ENCODE data around the gene C1QTNF2.

C1QTNF2 gene

GRCh38 chr5:160363660-160364395 lies 6.6 kb downstream of the C1QTNF2 start:
- no CpG with 5 or more reads among the region's 13 CpGs for WGBS (ENCODE audit: extremely low coverage, insufficient coverage, insufficient read length)
- H4K8ac ChIP-seq (ENCODE audit: low read depth, low read length): no peak overlapping the region
- peaks cover 2% of the 10 kb centered on the region for H3K9me3 ChIP-seq (ENCODE audit: insufficient read depth, low read depth, low read length)
- no peak overlapping the region for H3K14ac ChIP-seq (ENCODE audit: low read length)
- peaks cover 3% of the 10 kb centered on the region for H3K27me3 ChIP-seq (ENCODE audit: insufficient read depth, low read length)
- H3K79me2 ChIP-seq (ENCODE audit: control insufficient read depth, insufficient read depth, low read length, poor library complexity): no peaks in the 10 kb centered on the region
- H3K18ac ChIP-seq (ENCODE audit: low read length): no peak overlapping the region
- no peak overlapping the region for H3K4ac ChIP-seq (ENCODE audit: low read depth, low read length)
- no peak overlapping the region for H3K9ac ChIP-seq (ENCODE audit: low read length)
- no peak for DNase-seq
- H3K4me3 ChIP-seq (ENCODE audit: low read depth, low read length): no peak overlapping the region
- no peak overlapping the region for H4K12ac ChIP-seq (ENCODE audit: low read depth, low read length)
- no peak overlapping the region for H3K23ac ChIP-seq (ENCODE audit: low read length)
- H2AFZ ChIP-seq (ENCODE audit: insufficient read depth, low read length, poor library complexity): no peak overlapping the region
- H3K4me1 ChIP-seq (ENCODE audit: control insufficient read depth in 1 of 2, insufficient read depth in 2 of 2, low read length in 2 of 2): peaks cover 3 to 8% of the 10 kb centered on the region in 2 experiments
- H3K79me1 ChIP-seq (ENCODE audit: low read length): no peaks in the 10 kb centered on the region
- no peak overlapping the region for H2BK120ac ChIP-seq (ENCODE audit: insufficient read depth, low read length, poor library complexity)
- no peak overlapping the region for H2AK5ac ChIP-seq (ENCODE audit: low read length)
- no peak overlapping the region for H3K27ac ChIP-seq (ENCODE audit: low read depth, low read length)
- H3K36me3 ChIP-seq (ENCODE audit: control insufficient read depth in 1 of 2, insufficient read depth in 2 of 2, low read length in 2 of 2): no peaks in the 10 kb centered on the region
- no peak overlapping the region for H2BK12ac ChIP-seq (ENCODE audit: low read length)
- no peak overlapping the region for H4K91ac ChIP-seq (ENCODE audit: low read depth, low read length)
- H3K4me2 ChIP-seq (ENCODE audit: low read length): no peak overlapping the region
- H2BK5ac ChIP-seq (ENCODE audit: low read depth, low read length, poor library complexity): no peak overlapping the region

- Histone ChIP-seq H3K18ac (ENCODE audit: low read length) (no peak overlapping the region), H3K36me3 (ENCODE audit: control insufficient read depth in 1 of 2, insufficient read depth in 2 of 2, low read length in 2 of 2) (no peaks in the 10 kb centered on the region), H3K27me3 (ENCODE audit: insufficient read depth, low read length) (no peaks in the 10 kb centered on the region), H2BK12ac (ENCODE audit: low read length) (no peak overlapping the region), H3K14ac (ENCODE audit: low read length) (no peak overlapping the region), H3K4ac (ENCODE audit: low read depth, low read length) (no peak overlapping the region), H3K79me2 (ENCODE audit: control insufficient read depth, insufficient read depth, low read length, poor library complexity) (no peaks in the 10 kb centered on the region), H2AK5ac (ENCODE audit: low read length) (no peak overlapping the region), H2BK120ac (ENCODE audit: insufficient read depth, low read length, poor library complexity) (no peak overlapping the region), H3K9me3 (ENCODE audit: insufficient read depth, low read depth, low read length) (peaks cover 2% of the 10 kb centered on the region), H3K9ac (ENCODE audit: low read length) (no peak overlapping the region), H2BK5ac (ENCODE audit: low read depth, low read length, poor library complexity) (no peak overlapping the region), H4K91ac (ENCODE audit: low read depth, low read length) (no peak overlapping the region), H3K4me3 (ENCODE audit: low read depth, low read length) (no peak overlapping the region), H3K4me1 (ENCODE audit: control insufficient read depth in 1 of 2, insufficient read depth in 2 of 2, low read length in 2 of 2) (peaks cover 3 to 8% of the 10 kb centered on the region in 2 experiments), H4K12ac (ENCODE audit: low read depth, low read length) (no peak overlapping the region), H3K4me2 (ENCODE audit: low read length) (no peak overlapping the region), H4K8ac (ENCODE audit: low read depth, low read length) (no peak overlapping the region), H3K79me1 (ENCODE audit: low read length) (no peaks in the 10 kb centered on the region), H2AFZ (ENCODE audit: insufficient read depth, low read length, poor library complexity) (no peak overlapping the region), H3K27ac (ENCODE audit: low read depth, low read length) (no peak overlapping the region), H3K23ac (ENCODE audit: low read length) (no peak overlapping the region)
- WGBS (ENCODE audit: extremely low coverage, insufficient coverage, insufficient read length): no CpG with 5 or more reads among the region's 3 CpGs
- DNase-seq: no peak
Observed at GRCh38 chr5:160363211-160363610, 7.2 kb downstream of the C1QTNF2 start.

- no peak overlapping the region for H4K8ac ChIP-seq (ENCODE audit: low read depth, low read length)
- H2BK12ac ChIP-seq (ENCODE audit: low read length): no peak overlapping the region
- H3K79me2 ChIP-seq (ENCODE audit: control insufficient read depth, insufficient read depth, low read length, poor library complexity): no peaks in the 10 kb centered on the region
- no peaks in the 10 kb centered on the region for H3K27me3 ChIP-seq (ENCODE audit: insufficient read depth, low read length)
- no peak overlapping the region for H3K4me3 ChIP-seq (ENCODE audit: low read depth, low read length)
- H2AFZ ChIP-seq (ENCODE audit: insufficient read depth, low read length, poor library complexity): no peak overlapping the region
- peaks cover 3 to 8% of the 10 kb centered on the region in 2 experiments for H3K4me1 ChIP-seq (ENCODE audit: control insufficient read depth in 1 of 2, insufficient read depth in 2 of 2, low read length in 2 of 2)
- H3K4me2 ChIP-seq (ENCODE audit: low read length): no peak overlapping the region
- no peak overlapping the region for H3K18ac ChIP-seq (ENCODE audit: low read length)
- no peak overlapping the region for H3K9ac ChIP-seq (ENCODE audit: low read length)
- H3K27ac ChIP-seq (ENCODE audit: low read depth, low read length): no peak overlapping the region
- no peak overlapping the region for H2BK120ac ChIP-seq (ENCODE audit: insufficient read depth, low read length, poor library complexity)
- no peak overlapping the region for H2AK5ac ChIP-seq (ENCODE audit: low read length)
- H3K4ac ChIP-seq (ENCODE audit: low read depth, low read length): no peak overlapping the region
- no peaks in the 10 kb centered on the region for H3K9me3 ChIP-seq (ENCODE audit: insufficient read depth, low read depth, low read length)
- no peak overlapping the region for H2BK5ac ChIP-seq (ENCODE audit: low read depth, low read length, poor library complexity)
- no peak for DNase-seq
- no peak overlapping the region for H3K14ac ChIP-seq (ENCODE audit: low read length)
- no peaks in the 10 kb centered on the region for H3K79me1 ChIP-seq (ENCODE audit: low read length)
- H3K36me3 ChIP-seq (ENCODE audit: control insufficient read depth in 1 of 2, insufficient read depth in 2 of 2, low read length in 2 of 2): no peaks in the 10 kb centered on the region
- no peak overlapping the region for H3K23ac ChIP-seq (ENCODE audit: low read length)
- no peak overlapping the region for H4K91ac ChIP-seq (ENCODE audit: low read depth, low read length)
- WGBS (ENCODE audit: extremely low coverage, insufficient coverage, insufficient read length): no CpG with 5 or more reads among the region's 9 CpGs
- no peak overlapping the region for H4K12ac ChIP-seq (ENCODE audit: low read depth, low read length)
Observed at GRCh38 chr5:160361624-160362228, 8.7 kb downstream of the C1QTNF2 start.

GRCh38 chr5:160360310-160360709 lies 10.1 kb downstream of the C1QTNF2 start:
- no peak for DNase-seq
- H2AFZ ChIP-seq (ENCODE audit: insufficient read depth, low read length, poor library complexity): peak overlapping the region; percentile 10
- no peak overlapping the region for H3K4ac ChIP-seq (ENCODE audit: low read depth, low read length)
- no peaks in the 10 kb centered on the region for H3K9me3 ChIP-seq (ENCODE audit: insufficient read depth, low read depth, low read length)
- no peak overlapping the region for H3K27ac ChIP-seq (ENCODE audit: low read depth, low read length)
- no peak overlapping the region for H2BK120ac ChIP-seq (ENCODE audit: insufficient read depth, low read length, poor library complexity)
- H3K14ac ChIP-seq (ENCODE audit: low read length): no peak overlapping the region
- H3K79me1 ChIP-seq (ENCODE audit: low read length): no peaks in the 10 kb centered on the region
- no peaks in the 10 kb centered on the region for H3K79me2 ChIP-seq (ENCODE audit: control insufficient read depth, insufficient read depth, low read length, poor library complexity)
- no peaks in the 10 kb centered on the region for H3K27me3 ChIP-seq (ENCODE audit: insufficient read depth, low read length)
- H3K4me3 ChIP-seq (ENCODE audit: low read depth, low read length): no peak overlapping the region
- no peak overlapping the region for H2AK5ac ChIP-seq (ENCODE audit: low read length)
- H2BK12ac ChIP-seq (ENCODE audit: low read length): no peak overlapping the region
- no peak overlapping the region for H4K12ac ChIP-seq (ENCODE audit: low read depth, low read length)
- H3K18ac ChIP-seq (ENCODE audit: low read length): no peak overlapping the region
- WGBS (ENCODE audit: extremely low coverage, insufficient coverage, insufficient read length): no CpG with 5 or more reads among the region's 3 CpGs
- no peaks in the 10 kb centered on the region for H3K36me3 ChIP-seq (ENCODE audit: control insufficient read depth in 1 of 2, insufficient read depth in 2 of 2, low read length in 2 of 2)
- H3K23ac ChIP-seq (ENCODE audit: low read length): no peak overlapping the region
- no peak overlapping the region for H4K8ac ChIP-seq (ENCODE audit: low read depth, low read length)
- H3K4me1 ChIP-seq (ENCODE audit: control insufficient read depth in 1 of 2, insufficient read depth in 2 of 2, low read length in 2 of 2): peaks cover 3 to 8% of the 10 kb centered on the region in 2 experiments
- H3K9ac ChIP-seq (ENCODE audit: low read length): no peak overlapping the region
- no peak overlapping the region for H3K4me2 ChIP-seq (ENCODE audit: low read length)
- no peak overlapping the region for H4K91ac ChIP-seq (ENCODE audit: low read depth, low read length)
- H2BK5ac ChIP-seq (ENCODE audit: low read depth, low read length, poor library complexity): no peak overlapping the region
